ENCODE measurements around the gene EPC1.
"Not testable (repeated sequence)": the region's sequence is repeated elsewhere in the genome, so short reads cannot be mapped to it uniquely, and the experiment has no call there.

DNA sequence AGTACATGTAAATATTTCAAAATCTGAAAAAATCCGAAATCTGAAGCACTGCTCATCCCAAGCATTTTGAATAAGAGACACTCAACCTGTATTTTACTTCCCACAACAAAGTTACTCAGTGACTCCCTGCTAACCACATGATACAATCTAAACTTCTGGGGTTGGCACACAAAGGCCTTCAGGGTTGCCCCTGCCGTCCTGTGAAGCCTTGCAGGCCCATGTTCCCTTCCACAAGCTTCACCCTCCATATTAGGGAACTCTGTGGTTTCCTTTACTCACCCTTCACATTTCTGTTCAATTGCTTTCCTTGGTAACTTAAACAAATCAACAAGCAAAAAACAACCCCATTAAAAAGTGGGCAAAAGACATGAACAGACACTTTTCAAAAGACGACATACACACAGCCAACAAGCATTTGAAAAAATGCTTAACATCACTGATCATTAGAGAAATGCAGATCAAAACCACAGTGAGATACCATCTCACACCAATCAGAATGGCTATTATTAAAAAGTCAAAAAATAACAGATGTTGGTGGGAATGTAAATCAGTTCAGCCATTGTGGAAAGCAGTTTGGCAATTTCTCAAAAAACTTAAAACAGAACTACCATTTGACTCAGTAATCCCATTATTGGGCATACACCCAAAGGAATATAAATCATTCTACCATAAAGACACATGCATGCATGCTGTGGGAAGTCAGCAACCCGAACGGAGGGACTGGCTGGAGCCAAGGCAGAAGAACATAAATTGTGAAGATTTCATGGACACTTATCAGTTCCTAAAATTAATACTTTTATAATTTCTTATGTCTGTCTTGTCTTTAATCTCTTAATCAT is 128.5 kb downstream of the EPC1 start:
- TF ChIP-seq, protein P1, sequence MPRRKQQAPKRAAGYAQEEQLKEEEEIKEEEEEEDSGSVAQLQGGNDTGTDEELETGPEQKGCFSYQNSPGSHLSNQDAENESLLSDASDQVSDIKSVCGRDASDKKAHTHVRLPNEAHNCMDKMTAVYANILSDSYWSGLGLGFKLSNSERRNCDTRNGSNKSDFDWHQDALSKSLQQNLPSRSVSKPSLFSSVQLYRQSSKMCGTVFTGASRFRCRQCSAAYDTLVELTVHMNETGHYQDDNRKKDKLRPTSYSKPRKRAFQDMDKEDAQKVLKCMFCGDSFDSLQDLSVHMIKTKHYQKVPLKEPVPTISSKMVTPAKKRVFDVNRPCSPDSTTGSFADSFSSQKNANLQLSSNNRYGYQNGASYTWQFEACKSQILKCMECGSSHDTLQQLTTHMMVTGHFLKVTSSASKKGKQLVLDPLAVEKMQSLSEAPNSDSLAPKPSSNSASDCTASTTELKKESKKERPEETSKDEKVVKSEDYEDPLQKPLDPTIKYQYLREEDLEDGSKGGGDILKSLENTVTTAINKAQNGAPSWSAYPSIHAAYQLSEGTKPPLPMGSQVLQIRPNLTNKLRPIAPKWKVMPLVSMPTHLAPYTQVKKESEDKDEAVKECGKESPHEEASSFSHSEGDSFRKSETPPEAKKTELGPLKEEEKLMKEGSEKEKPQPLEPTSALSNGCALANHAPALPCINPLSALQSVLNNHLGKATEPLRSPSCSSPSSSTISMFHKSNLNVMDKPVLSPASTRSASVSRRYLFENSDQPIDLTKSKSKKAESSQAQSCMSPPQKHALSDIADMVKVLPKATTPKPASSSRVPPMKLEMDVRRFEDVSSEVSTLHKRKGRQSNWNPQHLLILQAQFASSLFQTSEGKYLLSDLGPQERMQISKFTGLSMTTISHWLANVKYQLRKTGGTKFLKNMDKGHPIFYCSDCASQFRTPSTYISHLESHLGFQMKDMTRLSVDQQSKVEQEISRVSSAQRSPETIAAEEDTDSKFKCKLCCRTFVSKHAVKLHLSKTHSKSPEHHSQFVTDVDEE (CRISPR knock-in tag; IDR thresholded peaks at IDR 0.05) = not testable (repeated sequence)
- not testable (repeated sequence) for TF ChIP-seq ZNF565 (CRISPR knock-in tag; conservative IDR thresholded peaks at IDR 0.05; ENCODE audit: low read depth); ARNTL (CRISPR knock-in tag; IDR thresholded peaks at IDR 0.05; ENCODE audit: borderline replicate concordance, low read depth); ZFP3 (CRISPR knock-in tag; IDR thresholded peaks at IDR 0.05); ZFP30 (CRISPR knock-in tag; IDR thresholded peaks at IDR 0.05); TCF4 (CRISPR knock-in tag; IDR thresholded peaks at IDR 0.05; ENCODE audit: borderline replicate concordance); CSDC2 (CRISPR knock-in tag; IDR thresholded peaks at IDR 0.05); ZC3H10 (CRISPR knock-in tag; IDR thresholded peaks at IDR 0.05); ISL1 (CRISPR knock-in tag; IDR thresholded peaks at IDR 0.05); PPARA (CRISPR knock-in tag; IDR thresholded peaks at IDR 0.05; ENCODE audit: borderline replicate concordance); SNAI2 (CRISPR knock-in tag; IDR thresholded peaks at IDR 0.05)
- TF ChIP-seq, protein P2, sequence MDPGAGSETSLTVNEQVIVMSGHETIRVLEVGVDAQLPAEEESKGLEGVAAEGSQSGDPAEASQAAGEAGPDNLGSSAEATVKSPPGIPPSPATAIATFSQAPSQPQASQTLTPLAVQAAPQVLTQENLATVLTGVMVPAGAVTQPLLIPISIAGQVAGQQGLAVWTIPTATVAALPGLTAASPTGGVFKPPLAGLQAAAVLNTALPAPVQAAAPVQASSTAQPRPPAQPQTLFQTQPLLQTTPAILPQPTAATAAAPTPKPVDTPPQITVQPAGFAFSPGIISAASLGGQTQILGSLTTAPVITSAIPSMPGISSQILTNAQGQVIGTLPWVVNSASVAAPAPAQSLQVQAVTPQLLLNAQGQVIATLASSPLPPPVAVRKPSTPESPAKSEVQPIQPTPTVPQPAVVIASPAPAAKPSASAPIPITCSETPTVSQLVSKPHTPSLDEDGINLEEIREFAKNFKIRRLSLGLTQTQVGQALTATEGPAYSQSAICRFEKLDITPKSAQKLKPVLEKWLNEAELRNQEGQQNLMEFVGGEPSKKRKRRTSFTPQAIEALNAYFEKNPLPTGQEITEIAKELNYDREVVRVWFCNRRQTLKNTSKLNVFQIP (CRISPR knock-in tag; IDR thresholded peaks at IDR 0.05; ENCODE audit: borderline replicate concordance, low read depth) = not testable (repeated sequence)
- TF ChIP-seq, protein P3, sequence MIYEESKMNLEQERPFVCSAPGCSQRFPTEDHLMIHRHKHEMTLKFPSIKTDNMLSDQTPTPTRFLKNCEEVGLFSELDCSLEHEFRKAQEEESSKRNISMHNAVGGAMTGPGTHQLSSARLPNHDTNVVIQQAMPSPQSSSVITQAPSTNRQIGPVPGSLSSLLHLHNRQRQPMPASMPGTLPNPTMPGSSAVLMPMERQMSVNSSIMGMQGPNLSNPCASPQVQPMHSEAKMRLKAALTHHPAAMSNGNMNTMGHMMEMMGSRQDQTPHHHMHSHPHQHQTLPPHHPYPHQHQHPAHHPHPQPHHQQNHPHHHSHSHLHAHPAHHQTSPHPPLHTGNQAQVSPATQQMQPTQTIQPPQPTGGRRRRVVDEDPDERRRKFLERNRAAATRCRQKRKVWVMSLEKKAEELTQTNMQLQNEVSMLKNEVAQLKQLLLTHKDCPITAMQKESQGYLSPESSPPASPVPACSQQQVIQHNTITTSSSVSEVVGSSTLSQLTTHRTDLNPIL (CRISPR knock-in tag; IDR thresholded peaks at IDR 0.05; ENCODE audit: low read depth) = not testable (repeated sequence)
- TF ChIP-seq, protein P4, sequence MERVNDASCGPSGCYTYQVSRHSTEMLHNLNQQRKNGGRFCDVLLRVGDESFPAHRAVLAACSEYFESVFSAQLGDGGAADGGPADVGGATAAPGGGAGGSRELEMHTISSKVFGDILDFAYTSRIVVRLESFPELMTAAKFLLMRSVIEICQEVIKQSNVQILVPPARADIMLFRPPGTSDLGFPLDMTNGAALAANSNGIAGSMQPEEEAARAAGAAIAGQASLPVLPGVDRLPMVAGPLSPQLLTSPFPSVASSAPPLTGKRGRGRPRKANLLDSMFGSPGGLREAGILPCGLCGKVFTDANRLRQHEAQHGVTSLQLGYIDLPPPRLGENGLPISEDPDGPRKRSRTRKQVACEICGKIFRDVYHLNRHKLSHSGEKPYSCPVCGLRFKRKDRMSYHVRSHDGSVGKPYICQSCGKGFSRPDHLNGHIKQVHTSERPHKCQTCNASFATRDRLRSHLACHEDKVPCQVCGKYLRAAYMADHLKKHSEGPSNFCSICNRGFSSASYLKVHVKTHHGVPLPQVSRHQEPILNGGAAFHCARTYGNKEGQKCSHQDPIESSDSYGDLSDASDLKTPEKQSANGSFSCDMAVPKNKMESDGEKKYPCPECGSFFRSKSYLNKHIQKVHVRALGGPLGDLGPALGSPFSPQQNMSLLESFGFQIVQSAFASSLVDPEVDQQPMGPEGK (CRISPR knock-in tag; IDR thresholded peaks at IDR 0.05; ENCODE audit: borderline replicate concordance) = not testable (repeated sequence)

All from SK-N-SH treated with all-trans-retinoic acid at 6 μM for 48 hours (cell line).